ENCODE results near the gene PNMA8B. TPM values are rescaled to one million over a fixed set of nuclear protein-coding genes. Genes with fewer than 3 reads are reported as not detected.
A peak's percentile ranks its signal among the peaks of the same experiment; 100 is the strongest.

The PNMA8B gene
- total RNA-seq, 1 donor from 2014 or later: 1.9 TPM

DNA sequence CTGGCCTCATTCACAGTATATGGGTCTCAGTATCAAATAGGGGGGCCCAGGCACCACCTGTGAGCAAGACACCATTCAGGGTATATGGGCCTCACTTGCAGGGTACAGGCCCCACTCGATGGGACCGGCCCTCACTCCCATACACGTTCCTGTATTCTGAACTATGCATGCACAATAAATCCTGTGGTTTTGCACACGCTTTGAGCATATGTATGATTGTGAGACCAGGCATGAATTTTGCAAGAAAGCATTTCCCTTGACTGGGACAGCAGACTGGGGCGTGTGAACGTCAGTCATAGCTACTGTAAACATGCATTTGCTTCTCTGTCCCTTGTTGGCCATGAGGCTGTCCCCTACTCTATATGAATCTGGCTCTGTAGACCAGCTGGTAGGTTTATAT, 637 bp upstream of the PNMA8B start:
- TF ChIP-seq, protein P1, sequence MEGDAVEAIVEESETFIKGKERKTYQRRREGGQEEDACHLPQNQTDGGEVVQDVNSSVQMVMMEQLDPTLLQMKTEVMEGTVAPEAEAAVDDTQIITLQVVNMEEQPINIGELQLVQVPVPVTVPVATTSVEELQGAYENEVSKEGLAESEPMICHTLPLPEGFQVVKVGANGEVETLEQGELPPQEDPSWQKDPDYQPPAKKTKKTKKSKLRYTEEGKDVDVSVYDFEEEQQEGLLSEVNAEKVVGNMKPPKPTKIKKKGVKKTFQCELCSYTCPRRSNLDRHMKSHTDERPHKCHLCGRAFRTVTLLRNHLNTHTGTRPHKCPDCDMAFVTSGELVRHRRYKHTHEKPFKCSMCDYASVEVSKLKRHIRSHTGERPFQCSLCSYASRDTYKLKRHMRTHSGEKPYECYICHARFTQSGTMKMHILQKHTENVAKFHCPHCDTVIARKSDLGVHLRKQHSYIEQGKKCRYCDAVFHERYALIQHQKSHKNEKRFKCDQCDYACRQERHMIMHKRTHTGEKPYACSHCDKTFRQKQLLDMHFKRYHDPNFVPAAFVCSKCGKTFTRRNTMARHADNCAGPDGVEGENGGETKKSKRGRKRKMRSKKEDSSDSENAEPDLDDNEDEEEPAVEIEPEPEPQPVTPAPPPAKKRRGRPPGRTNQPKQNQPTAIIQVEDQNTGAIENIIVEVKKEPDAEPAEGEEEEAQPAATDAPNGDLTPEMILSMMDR (IDR thresholded peaks at IDR 0.05; ENCODE audit: insufficient read depth, low read depth, low read length): no peak
- no peak for TF ChIP-seq EZH2 (IDR thresholded peaks at IDR 0.05; ENCODE audit: insufficient read depth, low read length)
- no peaks in the 10 kb centered on the region for H4K20me1 ChIP-seq (ENCODE audit: insufficient read depth, low read length)
- H3K4me3 Mint-ChIP-seq (ENCODE audit: unreplicated experiment): no peak overlapping the region
- peaks cover 10% of the 10 kb centered on the region for H3K9me3 ChIP-seq (ENCODE audit: insufficient read depth, low read depth, low read length)
- peaks cover 6% of the 10 kb centered on the region for H3K4me1 ChIP-seq (ENCODE audit: insufficient read depth, low read length)
- H3K9ac ChIP-seq (ENCODE audit: low read length): no peak overlapping the region
- peaks cover 14% of the 10 kb centered on the region for H3K27me3 Mint-ChIP-seq (ENCODE audit: low read depth, unreplicated experiment)
- no peaks in the 10 kb centered on the region for H3K9me3 Mint-ChIP-seq (ENCODE audit: unreplicated experiment)
- FAIRE-seq: no peak
- H3K27me3 ChIP-seq (ENCODE audit: insufficient read depth, low read length): peaks cover 21% of the 10 kb centered on the region
- no peak overlapping the region for H3K4me3 ChIP-seq (ENCODE audit: insufficient read depth, low read depth, low read length)
- peaks cover 14% of the 10 kb centered on the region for H3K4me1 Mint-ChIP-seq (ENCODE audit: low read depth, unreplicated experiment)
- H2AFZ ChIP-seq (ENCODE audit: low read depth, low read length): no peak overlapping the region
- no peaks in the 10 kb centered on the region for H3K36me3 ChIP-seq (ENCODE audit: insufficient read depth, low read length)
- no peaks in the 10 kb centered on the region for H3K79me2 ChIP-seq (ENCODE audit: insufficient read depth, low read length)
- H3K27ac Mint-ChIP-seq (ENCODE audit: unreplicated experiment): no peak overlapping the region
- no peak overlapping the region for H3K27ac ChIP-seq (ENCODE audit: low read depth, low read length)
- no peak for DNase-seq (ENCODE audit: low read depth)
- no peak overlapping the region for H3K4me2 ChIP-seq (ENCODE audit: low read length)
- no peaks in the 10 kb centered on the region for H3K36me3 Mint-ChIP-seq (ENCODE audit: low read depth, unreplicated experiment)

DNA sequence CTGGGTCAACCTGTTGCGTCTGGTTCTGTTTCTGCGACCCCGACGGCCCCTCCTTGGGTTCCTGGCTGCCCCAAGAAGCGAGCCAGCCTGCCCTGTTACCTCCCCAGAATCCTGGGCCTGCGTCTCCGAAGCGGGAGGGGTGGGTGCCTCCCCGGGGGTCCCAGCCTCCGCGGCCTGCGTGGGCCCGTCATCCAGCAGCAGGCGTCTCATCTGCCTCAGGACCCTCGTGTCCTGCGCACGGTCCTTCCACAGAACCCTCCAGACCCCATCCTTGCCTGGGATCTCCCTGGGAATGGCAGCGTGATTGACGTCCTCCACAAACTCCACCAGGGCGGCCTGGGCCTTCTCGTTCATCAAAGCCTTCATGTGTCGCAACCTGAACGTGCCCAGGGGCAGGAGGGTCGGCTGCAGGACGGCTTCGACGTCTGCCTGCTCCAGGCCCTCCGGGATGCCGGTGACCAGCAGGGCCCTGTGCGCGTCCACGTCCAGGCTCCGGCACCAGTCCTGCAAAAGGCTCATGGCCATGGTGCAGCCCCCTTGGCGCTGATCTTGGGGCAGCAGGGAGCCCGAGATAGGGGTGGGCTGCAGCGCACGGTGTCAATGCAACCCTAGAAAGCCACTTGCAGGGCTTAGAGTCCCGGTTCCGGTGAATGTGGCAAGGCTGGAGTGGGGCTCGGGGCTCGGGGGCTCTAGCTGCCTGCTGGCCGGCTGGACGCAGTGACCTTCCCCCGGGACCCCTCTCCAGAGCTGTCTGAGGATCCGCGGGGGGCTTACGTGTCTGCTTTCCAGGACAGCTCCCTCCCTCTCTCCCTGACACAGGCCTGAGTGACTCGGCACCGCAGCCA, 504 bp downstream of the PNMA8B start:
- Mint-ChIP-seq H3K4me1 (ENCODE audit: low read depth, unreplicated experiment) (peaks cover 9% of the 10 kb centered on the region), H3K36me3 (ENCODE audit: low read depth, unreplicated experiment) (no peaks in the 10 kb centered on the region), H3K27me3 (ENCODE audit: low read depth, unreplicated experiment) (peaks cover 22% of the 10 kb centered on the region), H3K27ac (ENCODE audit: unreplicated experiment) (no peak overlapping the region), H3K9me3 (ENCODE audit: unreplicated experiment) (no peaks in the 10 kb centered on the region), H3K4me3 (ENCODE audit: unreplicated experiment) (no peak overlapping the region)
- TF ChIP-seq, protein P1 (IDR thresholded peaks at IDR 0.05; ENCODE audit: insufficient read depth, low read depth, low read length): no peak
- TF ChIP-seq EZH2 (IDR thresholded peaks at IDR 0.05; ENCODE audit: insufficient read depth, low read length): no peak
- peak overlapping the region; percentile 37 for H3K4me3 ChIP-seq (ENCODE audit: insufficient read depth, low read depth, low read length)
- no peaks in the 10 kb centered on the region for H3K79me2 ChIP-seq (ENCODE audit: insufficient read depth, low read length)
- peaks cover 28% of the 10 kb centered on the region for H3K27me3 ChIP-seq (ENCODE audit: insufficient read depth, low read length)
- H3K36me3 ChIP-seq (ENCODE audit: insufficient read depth, low read length): no peaks in the 10 kb centered on the region
- peak overlapping the region; percentile 71 for H2AFZ ChIP-seq (ENCODE audit: low read depth, low read length)
- no peaks in the 10 kb centered on the region for H4K20me1 ChIP-seq (ENCODE audit: insufficient read depth, low read length)
- no peak overlapping the region for H3K9ac ChIP-seq (ENCODE audit: low read length)
- H3K9me3 ChIP-seq (ENCODE audit: insufficient read depth, low read depth, low read length): peaks cover 10% of the 10 kb centered on the region
- H3K4me2 ChIP-seq (ENCODE audit: low read length): peak overlapping the region; percentile 79
- FAIRE-seq (no peak), DNase-seq (ENCODE audit: low read depth) (no peak)
- peaks cover 6% of the 10 kb centered on the region for H3K4me1 ChIP-seq (ENCODE audit: insufficient read depth, low read length)
- H3K27ac ChIP-seq (ENCODE audit: low read depth, low read length): no peak overlapping the region
